Measurements from ENCODE around the gene NPIPA2. TPM values are rescaled to one million over a fixed set of nuclear protein-coding genes. Genes with fewer than 3 reads are reported as not detected.
"Not testable (repeated sequence)": the region's sequence is repeated elsewhere in the genome, so short reads cannot be mapped to it uniquely, and the experiment has no call there.

Gene NPIPA2
- total RNA-seq: 10 to 100 TPM in 1 of 5 experiments, 1 to 10 TPM in 4; 4.3 to 12.4 (median 9.0) TPM
- not detected for polyA plus RNA-seq
- total RNA-seq: not detected

DNA sequence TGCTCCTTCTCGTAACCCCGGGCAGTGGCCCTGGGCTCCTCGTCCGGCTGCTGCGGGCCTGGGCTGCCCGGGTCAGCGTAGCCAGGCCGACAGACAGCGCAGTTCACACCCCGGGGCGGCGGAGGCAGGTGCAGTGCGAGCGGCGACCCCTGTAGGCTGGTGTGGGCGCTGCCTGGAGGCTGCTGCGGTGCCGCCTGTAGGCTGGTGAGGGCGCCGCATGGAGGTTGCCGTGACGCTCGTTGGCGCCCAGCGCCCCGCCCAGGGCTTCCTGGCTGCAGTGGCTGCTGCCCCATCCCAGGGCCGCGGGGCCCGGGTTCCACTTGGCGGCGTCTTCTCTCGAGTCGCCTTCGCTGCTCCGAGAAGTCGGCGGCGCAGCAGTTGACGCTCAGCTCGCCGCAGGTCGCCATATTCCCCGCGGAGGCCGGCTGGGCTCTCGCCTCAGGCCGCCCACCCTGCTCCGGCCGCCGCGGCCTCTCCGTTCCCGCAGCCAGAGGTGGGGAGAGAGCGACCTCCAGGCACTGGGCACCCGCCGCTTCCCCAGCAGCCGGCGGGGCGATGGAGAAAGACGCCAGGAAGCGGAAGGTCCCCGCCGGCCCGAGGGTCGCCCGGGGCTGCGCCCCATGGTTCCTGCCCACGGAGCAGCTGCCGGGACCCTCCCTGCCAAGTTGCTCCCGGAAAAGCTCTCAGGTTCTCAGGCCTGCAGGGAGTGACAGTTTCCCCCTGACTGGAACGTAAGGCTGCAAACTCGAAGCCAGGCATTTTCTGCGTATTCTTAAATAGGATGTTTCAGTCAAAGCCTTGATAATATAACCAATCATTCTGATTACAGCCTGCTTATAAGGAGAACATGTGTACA lies at the start of gene NPIPA2:
Gene NPIPA2 (plus strand): TSS at position 261 of the 856 bp plus-strand sequence. CDS start 5,533 bp downstream, outside the sequence.
- H3K36me3 Mint-ChIP-seq; H3K4me1 ChIP-seq (ENCODE audit: control insufficient read depth in 2 of 2, insufficient read depth in 2 of 2, low read length in 2 of 2); DNase-seq; H3K27me3 Mint-ChIP-seq; H3K9me3 Mint-ChIP-seq; H3K27me3 ChIP-seq (ENCODE audit: control insufficient read depth in 2 of 2, insufficient read depth in 2 of 2, low read length in 2 of 2); POLR2A ChIA-PET; intact Hi-C loops (cut with micrococcal nuclease); H3K9me3 ChIP-seq (ENCODE audit: control insufficient read depth in 2 of 3, low read length in 3 of 3); CTCF ChIA-PET; H3K4me3 ChIP-seq (ENCODE audit: low read length); H3K4me1 Mint-ChIP-seq; H3K36me3 ChIP-seq (ENCODE audit: control insufficient read depth in 2 of 3, insufficient read depth in 3 of 3, low read length in 3 of 3); H3K27ac Mint-ChIP-seq; H3K4me3 Mint-ChIP-seq; H3K27ac ChIP-seq (ENCODE audit: low read depth, low read length): not testable (repeated sequence)
- ATAC-seq: peak; percentile 100

DNA sequence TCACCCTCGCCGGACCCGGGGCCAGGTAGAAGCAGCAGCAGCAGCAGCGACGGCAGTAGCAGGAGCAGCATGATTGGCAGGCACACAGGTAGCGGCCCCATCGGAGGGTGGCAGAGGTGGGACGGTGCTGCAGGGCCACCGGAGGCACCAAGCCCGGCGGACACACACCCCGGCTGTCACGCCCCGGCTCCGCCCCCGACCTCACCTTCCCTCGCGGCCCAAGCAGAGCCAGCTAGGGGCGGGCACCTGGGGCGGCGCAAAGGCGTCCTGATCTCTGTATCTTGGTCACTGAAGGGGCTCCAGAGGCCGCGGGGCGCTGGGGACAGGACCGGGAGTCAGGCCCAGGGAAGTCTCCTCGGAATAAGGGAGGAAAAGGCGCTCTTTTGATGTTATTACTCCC lies 48.2 kb upstream of the NPIPA2 start, which contains the start of gene PLA2G10:
Gene PLA2G10 (minus strand): TSS at position 180 of the 400 bp plus-strand sequence. CDS start 79 bp downstream, at position 101.
- POLR2A ChIA-PET; H3K4me1 ChIP-seq (ENCODE audit: control insufficient read depth in 2 of 2, insufficient read depth in 2 of 2, low read length in 2 of 2); intact Hi-C loops (cut with micrococcal nuclease); ATAC-seq; CTCF ChIA-PET; DNase-seq; H3K27ac Mint-ChIP-seq; H3K9me3 ChIP-seq (ENCODE audit: control insufficient read depth in 2 of 3, low read length in 3 of 3); H3K27me3 Mint-ChIP-seq; H3K36me3 Mint-ChIP-seq; H3K4me3 ChIP-seq (ENCODE audit: low read length); H3K4me1 Mint-ChIP-seq; H3K27ac ChIP-seq (ENCODE audit: low read depth, low read length); H3K4me3 Mint-ChIP-seq; H3K27me3 ChIP-seq (ENCODE audit: control insufficient read depth in 2 of 2, insufficient read depth in 2 of 2, low read length in 2 of 2); H3K36me3 ChIP-seq (ENCODE audit: control insufficient read depth in 2 of 3, insufficient read depth in 3 of 3, low read length in 3 of 3); H3K9me3 Mint-ChIP-seq: not testable (repeated sequence)

DNA sequence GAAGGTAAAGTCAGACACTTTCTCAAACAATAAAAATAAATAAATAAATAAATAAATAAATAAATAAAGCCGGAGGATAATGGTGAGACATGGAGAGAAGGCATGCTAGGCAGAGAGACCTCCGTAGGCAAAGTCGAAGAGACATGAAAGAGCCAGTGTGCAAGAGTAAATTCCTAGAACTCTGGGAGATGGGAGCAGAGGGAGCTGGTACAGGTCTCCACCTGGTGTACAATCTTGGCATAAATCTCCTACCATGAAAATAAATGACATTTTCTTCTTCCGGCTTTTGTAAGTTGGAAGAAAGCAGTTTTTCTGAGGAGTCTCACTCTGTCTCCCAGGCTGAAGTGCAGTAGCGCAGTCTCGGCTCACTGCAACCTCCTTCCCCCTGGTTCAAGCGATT lies 40.5 kb upstream of the NPIPA2 start:
- H3K36me3 Mint-ChIP-seq; CTCF ChIA-PET; DNase-seq; H3K4me1 ChIP-seq (ENCODE audit: control insufficient read depth in 2 of 2, insufficient read depth in 2 of 2, low read length in 2 of 2); H3K4me3 Mint-ChIP-seq; H3K9me3 Mint-ChIP-seq; ATAC-seq; H3K4me1 Mint-ChIP-seq; H3K9me3 ChIP-seq (ENCODE audit: control insufficient read depth in 2 of 3, low read length in 3 of 3); H3K27ac Mint-ChIP-seq; H3K27ac ChIP-seq (ENCODE audit: low read depth, low read length); H3K27me3 Mint-ChIP-seq; H3K36me3 ChIP-seq (ENCODE audit: control insufficient read depth in 2 of 3, insufficient read depth in 3 of 3, low read length in 3 of 3); H3K4me3 ChIP-seq (ENCODE audit: low read length); POLR2A ChIA-PET; H3K27me3 ChIP-seq (ENCODE audit: control insufficient read depth in 2 of 2, insufficient read depth in 2 of 2, low read length in 2 of 2); intact Hi-C loops (cut with micrococcal nuclease): not testable (repeated sequence)

DNA sequence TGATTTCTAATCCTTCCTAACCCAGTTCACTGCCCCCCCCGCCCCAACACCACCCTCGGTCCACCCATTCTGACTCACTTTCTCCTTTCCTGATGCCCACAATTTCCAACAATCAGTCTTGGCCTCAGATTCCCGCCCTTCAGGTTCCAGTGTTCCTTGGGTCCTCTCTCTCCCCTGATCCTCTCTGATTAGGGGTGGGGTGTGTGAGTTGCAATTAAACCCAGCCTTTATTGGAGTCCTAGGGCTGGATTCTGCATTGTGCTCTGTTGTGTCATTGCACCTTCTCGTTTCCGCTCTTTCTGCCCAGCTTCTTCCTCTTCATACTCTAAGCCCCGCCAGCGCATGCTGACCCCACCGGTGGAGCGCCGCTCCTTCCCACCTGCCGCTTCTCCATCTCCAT lies 39.7 kb upstream of the NPIPA2 start:
- H3K9me3 ChIP-seq (ENCODE audit: control insufficient read depth in 2 of 3, low read length in 3 of 3); DNase-seq; H3K4me3 ChIP-seq (ENCODE audit: low read length); H3K36me3 ChIP-seq (ENCODE audit: control insufficient read depth in 2 of 3, insufficient read depth in 3 of 3, low read length in 3 of 3); POLR2A ChIA-PET; CTCF ChIA-PET; H3K27ac ChIP-seq (ENCODE audit: low read depth, low read length); ATAC-seq; H3K27me3 ChIP-seq (ENCODE audit: control insufficient read depth in 2 of 2, insufficient read depth in 2 of 2, low read length in 2 of 2); H3K4me3 Mint-ChIP-seq; H3K27me3 Mint-ChIP-seq; intact Hi-C loops (cut with micrococcal nuclease); H3K36me3 Mint-ChIP-seq; H3K4me1 ChIP-seq (ENCODE audit: control insufficient read depth in 2 of 2, insufficient read depth in 2 of 2, low read length in 2 of 2); H3K27ac Mint-ChIP-seq; H3K9me3 Mint-ChIP-seq; H3K4me1 Mint-ChIP-seq: not testable (repeated sequence)

DNA sequence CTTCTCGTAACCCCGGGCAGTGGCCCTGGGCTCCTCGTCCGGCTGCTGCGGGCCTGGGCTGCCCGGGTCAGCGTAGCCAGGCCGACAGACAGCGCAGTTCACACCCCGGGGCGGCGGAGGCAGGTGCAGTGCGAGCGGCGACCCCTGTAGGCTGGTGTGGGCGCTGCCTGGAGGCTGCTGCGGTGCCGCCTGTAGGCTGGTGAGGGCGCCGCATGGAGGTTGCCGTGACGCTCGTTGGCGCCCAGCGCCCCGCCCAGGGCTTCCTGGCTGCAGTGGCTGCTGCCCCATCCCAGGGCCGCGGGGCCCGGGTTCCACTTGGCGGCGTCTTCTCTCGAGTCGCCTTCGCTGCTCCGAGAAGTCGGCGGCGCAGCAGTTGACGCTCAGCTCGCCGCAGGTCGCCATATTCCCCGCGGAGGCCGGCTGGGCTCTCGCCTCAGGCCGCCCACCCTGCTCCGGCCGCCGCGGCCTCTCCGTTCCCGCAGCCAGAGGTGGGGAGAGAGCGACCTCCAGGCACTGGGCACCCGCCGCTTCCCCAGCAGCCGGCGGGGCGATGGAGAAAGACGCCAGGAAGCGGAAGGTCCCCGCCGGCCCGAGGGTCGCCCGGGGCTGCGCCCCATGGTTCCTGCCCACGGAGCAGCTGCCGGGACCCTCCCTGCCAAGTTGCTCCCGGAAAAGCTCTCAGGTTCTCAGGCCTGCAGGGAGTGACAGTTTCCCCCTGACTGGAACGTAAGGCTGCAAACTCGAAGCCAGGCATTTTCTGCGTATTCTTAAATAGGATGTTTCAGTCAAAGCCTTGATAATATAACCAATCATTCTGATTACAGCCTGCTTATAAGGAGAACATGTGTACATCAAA lies 38.9 kb upstream of the NPIPA2 start, which contains the start of gene NPIPA3:
Gene NPIPA3 (plus strand): TSS at position 256 of the 856 bp plus-strand sequence. CDS start 5,533 bp downstream, outside the sequence.
- H3K4me1 ChIP-seq (ENCODE audit: control insufficient read depth in 2 of 2, insufficient read depth in 2 of 2, low read length in 2 of 2); H3K9me3 ChIP-seq (ENCODE audit: control insufficient read depth in 2 of 3, low read length in 3 of 3); intact Hi-C loops (cut with micrococcal nuclease); DNase-seq; H3K4me1 Mint-ChIP-seq; H3K27ac Mint-ChIP-seq; H3K9me3 Mint-ChIP-seq; POLR2A ChIA-PET; H3K36me3 ChIP-seq (ENCODE audit: control insufficient read depth in 2 of 3, insufficient read depth in 3 of 3, low read length in 3 of 3); H3K36me3 Mint-ChIP-seq; H3K4me3 ChIP-seq (ENCODE audit: low read length); H3K27me3 ChIP-seq (ENCODE audit: control insufficient read depth in 2 of 2, insufficient read depth in 2 of 2, low read length in 2 of 2); CTCF ChIA-PET; H3K27me3 Mint-ChIP-seq; H3K27ac ChIP-seq (ENCODE audit: low read depth, low read length); H3K4me3 Mint-ChIP-seq: not testable (repeated sequence)
- peak; percentile 100 for ATAC-seq

DNA sequence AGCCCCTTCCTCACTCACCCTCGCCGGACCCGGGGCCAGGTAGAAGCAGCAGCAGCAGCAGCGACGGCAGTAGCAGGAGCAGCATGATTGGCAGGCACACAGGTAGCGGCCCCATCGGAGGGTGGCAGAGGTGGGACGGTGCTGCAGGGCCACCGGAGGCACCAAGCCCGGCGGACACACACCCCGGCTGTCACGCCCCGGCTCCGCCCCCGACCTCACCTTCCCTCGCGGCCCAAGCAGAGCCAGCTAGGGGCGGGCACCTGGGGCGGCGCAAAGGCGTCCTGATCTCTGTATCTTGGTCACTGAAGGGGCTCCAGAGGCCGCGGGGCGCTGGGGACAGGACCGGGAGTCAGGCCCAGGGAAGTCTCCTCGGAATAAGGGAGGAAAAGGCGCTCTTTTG lies 9.1 kb upstream of the NPIPA2 start:
- H3K27ac ChIP-seq (ENCODE audit: low read depth, low read length); H3K4me3 ChIP-seq (ENCODE audit: low read length); DNase-seq; CTCF ChIA-PET; H3K9me3 Mint-ChIP-seq; H3K27me3 Mint-ChIP-seq; H3K27ac Mint-ChIP-seq; H3K36me3 ChIP-seq (ENCODE audit: control insufficient read depth in 2 of 3, insufficient read depth in 3 of 3, low read length in 3 of 3); H3K4me3 Mint-ChIP-seq; H3K4me1 ChIP-seq (ENCODE audit: control insufficient read depth in 2 of 2, insufficient read depth in 2 of 2, low read length in 2 of 2); ATAC-seq; H3K4me1 Mint-ChIP-seq; intact Hi-C loops (cut with micrococcal nuclease); H3K36me3 Mint-ChIP-seq; H3K27me3 ChIP-seq (ENCODE audit: control insufficient read depth in 2 of 2, insufficient read depth in 2 of 2, low read length in 2 of 2); POLR2A ChIA-PET; H3K9me3 ChIP-seq (ENCODE audit: control insufficient read depth in 2 of 3, low read length in 3 of 3): not testable (repeated sequence)

All from naive thymus-derived CD4-positive, alpha-beta T cell (primary cell).